ENCODE measurements around the gene IQCM.
A peak's percentile ranks its signal among the peaks of the same experiment; 100 is the strongest.

The IQCM gene

GRCh38 chr4:149534779-149535178 lies 280.9 kb downstream of the IQCM start:
- TF ChIP-seq, protein P1, sequence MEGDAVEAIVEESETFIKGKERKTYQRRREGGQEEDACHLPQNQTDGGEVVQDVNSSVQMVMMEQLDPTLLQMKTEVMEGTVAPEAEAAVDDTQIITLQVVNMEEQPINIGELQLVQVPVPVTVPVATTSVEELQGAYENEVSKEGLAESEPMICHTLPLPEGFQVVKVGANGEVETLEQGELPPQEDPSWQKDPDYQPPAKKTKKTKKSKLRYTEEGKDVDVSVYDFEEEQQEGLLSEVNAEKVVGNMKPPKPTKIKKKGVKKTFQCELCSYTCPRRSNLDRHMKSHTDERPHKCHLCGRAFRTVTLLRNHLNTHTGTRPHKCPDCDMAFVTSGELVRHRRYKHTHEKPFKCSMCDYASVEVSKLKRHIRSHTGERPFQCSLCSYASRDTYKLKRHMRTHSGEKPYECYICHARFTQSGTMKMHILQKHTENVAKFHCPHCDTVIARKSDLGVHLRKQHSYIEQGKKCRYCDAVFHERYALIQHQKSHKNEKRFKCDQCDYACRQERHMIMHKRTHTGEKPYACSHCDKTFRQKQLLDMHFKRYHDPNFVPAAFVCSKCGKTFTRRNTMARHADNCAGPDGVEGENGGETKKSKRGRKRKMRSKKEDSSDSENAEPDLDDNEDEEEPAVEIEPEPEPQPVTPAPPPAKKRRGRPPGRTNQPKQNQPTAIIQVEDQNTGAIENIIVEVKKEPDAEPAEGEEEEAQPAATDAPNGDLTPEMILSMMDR (conservative IDR thresholded peaks at IDR 0.05; ENCODE audit: low read depth, low read length): no peak
- no peak overlapping the region for H3K4me3 ChIP-seq (ENCODE audit: low read length)
- DNase-seq (ENCODE audit: low read depth): no peak

DNA sequence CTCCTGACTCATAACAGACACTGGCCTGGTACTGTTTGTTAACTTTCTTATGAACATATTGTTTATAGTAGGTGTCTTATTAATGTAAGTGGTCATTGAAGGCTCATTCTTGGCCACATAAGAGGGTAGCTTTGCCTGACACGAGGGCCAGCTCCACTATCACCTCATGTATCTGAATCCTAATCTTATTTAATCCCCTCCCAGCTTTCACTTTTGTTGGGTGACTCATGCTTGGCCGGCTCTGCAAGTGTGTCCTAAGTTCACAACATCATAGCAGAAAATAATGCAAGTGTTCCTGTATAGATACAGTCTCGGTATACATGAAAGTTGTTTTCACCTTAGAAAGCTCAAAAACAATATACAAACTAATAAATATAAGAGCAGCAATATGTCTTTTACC lies 283.8 kb downstream of the IQCM start:
- DNase-seq (ENCODE audit: low read depth): peak; percentile 97
- H3K4me3 ChIP-seq (ENCODE audit: low read length): no peak overlapping the region
- TF ChIP-seq, protein P1 (conservative IDR thresholded peaks at IDR 0.05; ENCODE audit: low read depth, low read length): no peak

DNA sequence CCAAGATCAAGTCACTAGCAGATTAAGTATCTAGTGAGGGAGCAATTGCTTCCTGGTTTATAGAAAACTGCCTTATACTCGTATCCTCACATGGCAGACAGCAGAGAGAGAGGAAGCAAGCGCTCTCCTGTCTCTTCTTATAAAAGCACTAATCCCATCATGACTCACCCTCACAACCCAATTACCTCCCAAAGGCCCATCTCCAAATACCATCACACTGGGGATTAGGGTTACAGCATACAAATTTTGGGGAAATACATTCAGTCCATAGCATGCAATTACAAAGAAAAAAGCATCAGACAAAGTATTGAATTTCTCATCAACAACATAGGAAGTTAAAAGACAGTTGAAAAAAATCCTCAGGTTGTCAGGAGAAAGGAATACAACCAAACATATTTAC lies 292.6 kb downstream of the IQCM start:
- TF ChIP-seq, protein P1 (conservative IDR thresholded peaks at IDR 0.05; ENCODE audit: low read depth, low read length): no peak
- H3K4me3 ChIP-seq (ENCODE audit: low read length): no peak overlapping the region
- no peak for DNase-seq (ENCODE audit: low read depth)

DNA sequence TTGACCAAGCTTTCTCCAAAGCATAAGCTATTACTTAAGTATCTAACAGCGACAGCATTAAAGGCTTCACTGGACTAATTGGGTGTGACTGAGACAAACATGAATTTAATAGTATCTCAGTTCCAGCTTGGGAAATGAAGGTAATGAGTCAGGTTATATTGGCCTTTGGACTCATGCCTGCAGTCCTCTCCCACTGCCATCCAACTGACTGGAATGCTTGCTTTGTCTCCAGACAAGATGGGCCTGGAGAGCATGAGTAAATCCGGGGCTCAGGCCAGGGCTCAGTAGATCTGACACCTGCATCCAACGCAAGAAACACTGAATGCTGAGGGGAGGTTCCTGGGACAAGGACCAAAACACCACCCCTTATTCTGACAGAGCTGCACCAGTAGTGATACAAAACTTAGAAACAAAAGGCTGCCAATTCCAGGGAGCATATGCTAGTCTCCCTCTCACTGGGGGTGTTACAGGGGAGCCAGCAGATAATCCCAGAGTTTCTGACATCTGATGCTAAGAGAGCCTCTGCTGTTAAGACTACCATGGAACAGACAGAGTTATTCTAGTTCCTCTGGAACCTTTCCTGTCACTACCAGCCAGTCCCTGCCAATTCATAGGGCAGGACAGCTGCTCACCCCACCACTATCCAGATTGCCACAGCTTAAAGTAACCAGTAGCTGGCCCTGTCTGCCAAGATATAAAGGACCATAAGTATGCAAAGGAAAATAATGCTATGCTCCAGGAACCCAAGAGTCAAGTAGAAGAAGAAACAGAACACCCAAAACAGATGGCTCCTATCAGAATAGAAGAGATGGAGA lies 293.8 kb downstream of the IQCM start:
- DNase-seq (ENCODE audit: low read depth): peak; percentile 81
- TF ChIP-seq, protein P1 (conservative IDR thresholded peaks at IDR 0.05; ENCODE audit: low read depth, low read length): no peak

GRCh38 chr4:149518471-149518870 lies 297.2 kb downstream of the IQCM start:
- TF ChIP-seq, protein P1 (conservative IDR thresholded peaks at IDR 0.05; ENCODE audit: low read depth, low read length): no peak
- no peak overlapping the region for H3K4me3 ChIP-seq (ENCODE audit: low read length)
- peak; percentile 52 for DNase-seq (ENCODE audit: low read depth)

More for the DNA sequence above, 293.8 kb downstream of the IQCM start:
- no peak overlapping the region for H3K4me3 ChIP-seq (ENCODE audit: low read length)

DNA sequence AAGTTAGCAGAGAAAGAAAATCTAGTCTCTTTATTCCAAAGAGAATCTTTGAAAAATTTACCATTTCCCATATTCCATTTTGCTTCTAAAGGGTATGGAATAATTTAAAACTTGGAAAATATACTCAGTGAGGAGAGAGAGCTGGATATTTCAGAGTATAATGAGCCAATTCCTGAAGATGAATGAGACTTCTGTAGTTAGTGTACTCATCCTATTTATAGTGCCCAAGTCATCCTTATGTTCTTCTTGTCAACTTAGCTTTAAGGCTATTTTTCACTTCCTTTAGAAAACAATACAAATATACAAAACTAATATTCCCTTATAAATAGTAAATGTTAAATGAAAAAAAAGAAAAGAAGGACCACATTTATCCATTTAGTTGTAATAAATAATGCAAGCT lies 302.6 kb downstream of the IQCM start:
- TF ChIP-seq, protein P1 (conservative IDR thresholded peaks at IDR 0.05; ENCODE audit: low read depth, low read length): no peak
- no peak for DNase-seq (ENCODE audit: low read depth)
- H3K4me3 ChIP-seq (ENCODE audit: low read length): no peak overlapping the region

DNA sequence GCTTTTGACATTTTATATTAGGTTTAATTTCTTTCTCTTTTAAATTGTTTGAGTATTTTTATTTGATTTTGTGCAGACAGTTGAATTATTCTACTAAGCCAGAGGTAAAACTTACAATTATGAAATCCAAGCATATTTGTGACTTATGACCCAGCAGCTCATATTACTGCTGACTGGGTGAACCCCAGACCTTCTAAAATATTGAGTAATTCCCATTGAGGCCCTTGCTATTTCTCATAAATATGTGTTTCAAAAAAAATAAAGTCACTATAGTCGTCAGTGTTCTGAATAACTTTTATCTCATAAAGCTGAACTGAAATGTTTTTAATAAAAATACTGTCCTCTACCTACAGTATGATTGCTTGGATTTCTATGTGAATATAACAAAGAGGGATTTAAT lies 303.1 kb downstream of the IQCM start:
- TF ChIP-seq, protein P1 (conservative IDR thresholded peaks at IDR 0.05; ENCODE audit: low read depth, low read length): no peak
- no peak for DNase-seq (ENCODE audit: low read depth)
- H3K4me3 ChIP-seq (ENCODE audit: low read length): no peak overlapping the region
